NCI-H748 (cell line): ENCODE results near the gene RALGPS1.

Experiments
- DNase-seq: peaks from one replicate; lab custom pipeline; 2025; ENCODE audit not compliant: unreplicated experiment; lab: John Stamatoyannopoulos, UW

RALGPS1 gene

GRCh38 chr9:126955811-126956210, 41.2 kb downstream of the RALGPS1 start:
- no peak for DNase-seq

GRCh38 chr9:126956917-126957686, 42.5 kb downstream of the RALGPS1 start:
- no peak for DNase-seq

- no peak for DNase-seq
Measured at GRCh38 chr9:126957687-126958053, 43.1 kb downstream of the RALGPS1 start.

- DNase-seq: no peak
Measured at GRCh38 chr9:126959336-126959735, 44.8 kb downstream of the RALGPS1 start.

GRCh38 chr9:126959917-126960316, 45.3 kb downstream of the RALGPS1 start:
- no peak for DNase-seq

- DNase-seq: no peak
Measured at GRCh38 chr9:126962336-126962735, 47.8 kb downstream of the RALGPS1 start.

- DNase-seq: no peak
Measured at GRCh38 chr9:126965077-126965476, 50.5 kb downstream of the RALGPS1 start.

GRCh38 chr9:126965541-126966428, 51.2 kb downstream of the RALGPS1 start:
- peak; percentile 45 for DNase-seq

- DNase-seq: no peak
Measured at GRCh38 chr9:126971261-126971660, 56.7 kb downstream of the RALGPS1 start.

- DNase-seq: no peak
Measured at GRCh38 chr9:126973651-126974529, 59.3 kb downstream of the RALGPS1 start.

GRCh38 chr9:126974594-126974993, 60.0 kb downstream of the RALGPS1 start:
- no peak for DNase-seq

GRCh38 chr9:126975327-126976220, 61.0 kb downstream of the RALGPS1 start:
- no peak for DNase-seq

GRCh38 chr9:126979461-126979860, 64.9 kb downstream of the RALGPS1 start:
- DNase-seq: no peak

- DNase-seq: no peak
Measured at GRCh38 chr9:126980231-126980630, 65.6 kb downstream of the RALGPS1 start.

- DNase-seq: no peak
Measured at GRCh38 chr9:126981218-126981617, 66.6 kb downstream of the RALGPS1 start.

GRCh38 chr9:126982215-126983002, 67.8 kb downstream of the RALGPS1 start:
- DNase-seq: no peak

- no peak for DNase-seq
Measured at GRCh38 chr9:126983767-126984166, 69.2 kb downstream of the RALGPS1 start.

- DNase-seq: no peak
Measured at GRCh38 chr9:126984969-126985368, 70.4 kb downstream of the RALGPS1 start.

GRCh38 chr9:126985870-126986498, 71.4 kb downstream of the RALGPS1 start:
- peak; percentile 57 for DNase-seq
